HCT116 (cell line): ENCODE data around the gene C17orf114.

Source experiments
- ATAC-seq: fragments of 200-7000 bp; cut with Tn5 transposase; 2 replicates; pipeline ENCODE4 v1.9.1; 2020; ENCODE audit warnings: mild to moderate bottlenecking, moderate library complexity
- BruUV-seq: library from RNA; stranded (reverse); fragments of 400-500 nt; replicated peaks from 2 replicates; lab custom pipeline; 2021; lab: Mats Ljungman, UMichigan
- CTCF ChIA-PET: fragments of 300-600 bp; sonication (Branson Sonifier 250); formaldehyde crosslinking; loops from one replicate; lab custom pipeline; 2021; ENCODE audit warnings: antibody characterized with exemption; lab: Charles Lee
- POLR2A ChIA-PET: fragments of 300-600, 350-600 bp; sonication (Branson Sonifier 250); formaldehyde crosslinking; loops from one replicate; lab custom pipeline; 2021; ENCODE audit warnings: antibody characterized with exemption; lab: Charles Lee
- RAD21 ChIA-PET, 2 experiments: fragments of 300-600 bp; sonication (Branson Sonifier 250); formaldehyde crosslinking; loops; one replicate each; lab custom pipeline; 2023; ENCODE audit warnings: low total read pairs in 2 of 2; ENCODE audit not compliant: uncharacterized antibody in 2 of 2, unreplicated experiment in 2 of 2, low non-redundant PET in 1 of 2; lab: Charles Lee
- DNase-seq: peaks from one replicate; pipeline ENCODE4 v3.0.0-alpha.2; 2010; ENCODE audit warnings: low read depth, low spot score
- H2AFZ ChIP-seq: fragments of 200-600 bp; shearing (Covaris generic), sonication (generic); 2 replicates; pipeline ENCODE4 v1.6.1; 2017; ENCODE audit warnings: low read depth, mixed run types, mixed read lengths, antibody characterized with exemption, low read length; ENCODE audit not compliant: poor library complexity, severe bottlenecking
- H3K27ac ChIP-seq: 2 replicates; pipeline ENCODE4 v1.5.1; 2012; ENCODE audit warnings: low read depth, low read length
- H3K27me3 ChIP-seq: fragments of 200-600 bp; sonication (generic); 2 replicates; pipeline ENCODE4 v1.6.1; 2016; ENCODE audit warnings: mixed run types, low read length, mixed read lengths; ENCODE audit not compliant: insufficient read depth
- H3K36me3 ChIP-seq, 2 experiments: fragments of 200-500 bp in 1 of 2; fragments of 200-600 bp in 1 of 2; sonication (Bioruptor generic) in 1 of 2; sonication (generic) in 1 of 2; 2 replicates each; pipeline versions ENCODE4 v1.5.1 to v1.6.1; 2014 to 2016; ENCODE audit warnings: low read length in 2 of 2, inconsistent platforms in 1 of 2, mixed read lengths in 1 of 2, mixed run types in 1 of 2; ENCODE audit not compliant: insufficient read depth in 2 of 2, control insufficient read depth in 1 of 2
- H3K4me1 ChIP-seq, 2 experiments: fragments of 200-600 bp in 1 of 2; sonication (generic) in 1 of 2; 2 replicates each; pipeline versions ENCODE4 v1.5.1 to v1.6.1; 2012 to 2017; ENCODE audit warnings: low read length in 2 of 2, inconsistent platforms in 1 of 2, mild to moderate bottlenecking in 1 of 2, mixed read lengths in 1 of 2, mixed run types in 1 of 2, moderate library complexity in 1 of 2; ENCODE audit not compliant: insufficient read depth in 2 of 2, control insufficient read depth in 1 of 2
- H3K4me2 ChIP-seq: fragments of 200-600 bp; sonication (generic); 2 replicates; pipeline ENCODE4 v1.6.1; 2017; ENCODE audit warnings: mixed run types, low read length, mixed read lengths
- H3K4me3 ChIP-seq, 2 experiments: fragments of 200-600 bp in 1 of 2; sonication (generic) in 1 of 2; replicated peaks in 1 of 2; 2 replicates each; pipeline ENCODE4 v1.5.1; 2011 to 2016; ENCODE audit warnings: low read length in 2 of 2, control low read depth in 1 of 2, low read depth in 1 of 2, mild to moderate bottlenecking in 1 of 2, mixed read lengths in 1 of 2, mixed run types in 1 of 2
- H3K79me2 ChIP-seq: fragments of 200-600 bp; sonication (generic); 2 replicates; pipeline ENCODE4 v1.6.1; 2017; ENCODE audit warnings: mild to moderate bottlenecking, mixed run types, low read length, moderate library complexity, mixed read lengths; ENCODE audit not compliant: insufficient read depth
- H3K9ac ChIP-seq: fragments of 200-600 bp; sonication (generic); 2 replicates; pipeline ENCODE4 v1.6.1; 2016; ENCODE audit warnings: low read length, mixed read lengths
- H3K9me2 ChIP-seq: fragments of 200-600 bp; sonication (generic), shearing (Covaris generic); 2 replicates; pipeline ENCODE4 v1.6.1; 2017; ENCODE audit warnings: mixed run types, mild to moderate bottlenecking, moderate library complexity; ENCODE audit not compliant: insufficient read depth
- H3K9me3 ChIP-seq, 2 experiments: fragments of 200-500 bp in 1 of 2; fragments of 200-600 bp in 1 of 2; sonication (Bioruptor generic) in 1 of 2; sonication (generic) in 1 of 2; 2 replicates each; pipeline ENCODE4 v1.6.1; 2014 to 2017; ENCODE audit warnings: low read length in 2 of 2, mixed read lengths in 2 of 2, inconsistent platforms in 1 of 2, low read depth in 1 of 2, mild to moderate bottlenecking in 1 of 2, mixed run types in 1 of 2, moderate library complexity in 1 of 2; ENCODE audit not compliant: control insufficient read depth in 1 of 2, insufficient read depth in 1 of 2
- H4K20me1 ChIP-seq: fragments of 200-600 bp; sonication (generic), shearing (Covaris generic); 2 replicates; pipeline ENCODE4 v1.6.1; 2017; ENCODE audit warnings: mixed run types, mild to moderate bottlenecking, moderate library complexity; ENCODE audit not compliant: insufficient read depth
- SIN3A ChIP-seq: IDR thresholded peaks from 2 replicates; pipeline ENCODE4 v1.6.1; 2012; ENCODE audit warnings: low read depth
- SP1 ChIP-seq: IDR thresholded peaks from 2 replicates; pipeline ENCODE4 v1.6.1; 2012; ENCODE audit warnings: low read depth
- SRF ChIP-seq: IDR thresholded peaks from 2 replicates; pipeline ENCODE4 v1.6.1; 2012; ENCODE audit warnings: low read depth
- intact Hi-C: fragments of 100-400 bp; cut with micrococcal nuclease; formaldehyde crosslinking; loops from 2 replicates; pipeline ENCODE4 v1.10.0; 2022
- TF ChIP-seq, protein P1 (sequence below): IDR thresholded peaks from 2 replicates; pipeline ENCODE4 v1.6.1; 2012
- TF ChIP-seq, protein P2 (sequence below): IDR thresholded peaks from 2 replicates; pipeline ENCODE4 v1.6.1; 2012; ENCODE audit warnings: low read depth

Gene C17orf114

DNA sequence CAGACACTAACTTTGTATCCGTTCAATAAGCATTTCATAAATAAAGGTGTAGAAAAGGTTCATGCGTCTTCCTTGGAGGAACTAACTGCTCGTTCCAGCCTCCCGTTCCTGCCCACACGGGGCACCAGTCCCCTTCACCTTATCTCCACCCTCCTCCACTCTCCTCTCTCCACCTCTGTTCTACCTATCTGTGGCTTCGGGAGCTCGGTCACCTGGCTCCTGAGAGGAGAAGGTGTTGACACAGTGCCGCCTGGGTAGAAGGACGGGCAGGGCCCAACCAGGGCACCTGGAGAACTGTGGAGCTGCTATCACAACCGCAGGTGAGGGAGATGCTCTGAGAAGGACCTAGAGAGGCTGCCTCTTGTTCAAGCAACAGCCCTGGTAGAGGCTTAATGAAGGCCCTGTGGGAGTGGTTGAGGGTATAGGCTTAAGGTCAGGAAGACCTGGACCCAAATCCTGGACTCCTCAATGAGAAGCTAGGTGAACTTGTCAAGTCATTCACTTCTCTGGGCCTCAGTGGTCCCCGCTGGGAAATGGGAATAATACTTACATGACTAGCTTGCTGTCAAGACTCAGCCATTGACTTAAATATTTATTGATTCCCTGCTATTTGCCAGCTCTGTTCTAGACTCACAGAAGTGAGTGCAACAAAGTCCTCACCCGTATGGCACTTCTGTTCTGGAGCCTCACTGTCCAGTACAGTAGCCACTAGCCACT lies 21.4 kb upstream of the C17orf114 start:
- no peak overlapping the region for H3K4me3 ChIP-seq
- CTCF ChIA-PET: interaction anchor here (0.8 kb wide), 1 partner anchor 33 kb away, joined by 3 read pairs; no protein-coding TSS in a partner anchor
- no peak overlapping the region for H3K4me2 ChIP-seq
- no peak overlapping the region for H2AFZ ChIP-seq
- DNase-seq (no peak), ATAC-seq (0 out of 2 replicates have a peak, but pooled peaks have one; percentile 20)
- H3K79me2 ChIP-seq: no peaks in the 10 kb centered on the region
- H3K9ac ChIP-seq: no peak overlapping the region
- no peaks in the 10 kb centered on the region for H4K20me1 ChIP-seq
- TF ChIP-seq SRF (no peak), SP1 (no peak), SIN3A (no peak)
- TF ChIP-seq, protein P1, sequence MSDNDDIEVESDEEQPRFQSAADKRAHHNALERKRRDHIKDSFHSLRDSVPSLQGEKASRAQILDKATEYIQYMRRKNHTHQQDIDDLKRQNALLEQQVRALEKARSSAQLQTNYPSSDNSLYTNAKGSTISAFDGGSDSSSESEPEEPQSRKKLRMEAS: no peak
- TF ChIP-seq, protein P2, sequence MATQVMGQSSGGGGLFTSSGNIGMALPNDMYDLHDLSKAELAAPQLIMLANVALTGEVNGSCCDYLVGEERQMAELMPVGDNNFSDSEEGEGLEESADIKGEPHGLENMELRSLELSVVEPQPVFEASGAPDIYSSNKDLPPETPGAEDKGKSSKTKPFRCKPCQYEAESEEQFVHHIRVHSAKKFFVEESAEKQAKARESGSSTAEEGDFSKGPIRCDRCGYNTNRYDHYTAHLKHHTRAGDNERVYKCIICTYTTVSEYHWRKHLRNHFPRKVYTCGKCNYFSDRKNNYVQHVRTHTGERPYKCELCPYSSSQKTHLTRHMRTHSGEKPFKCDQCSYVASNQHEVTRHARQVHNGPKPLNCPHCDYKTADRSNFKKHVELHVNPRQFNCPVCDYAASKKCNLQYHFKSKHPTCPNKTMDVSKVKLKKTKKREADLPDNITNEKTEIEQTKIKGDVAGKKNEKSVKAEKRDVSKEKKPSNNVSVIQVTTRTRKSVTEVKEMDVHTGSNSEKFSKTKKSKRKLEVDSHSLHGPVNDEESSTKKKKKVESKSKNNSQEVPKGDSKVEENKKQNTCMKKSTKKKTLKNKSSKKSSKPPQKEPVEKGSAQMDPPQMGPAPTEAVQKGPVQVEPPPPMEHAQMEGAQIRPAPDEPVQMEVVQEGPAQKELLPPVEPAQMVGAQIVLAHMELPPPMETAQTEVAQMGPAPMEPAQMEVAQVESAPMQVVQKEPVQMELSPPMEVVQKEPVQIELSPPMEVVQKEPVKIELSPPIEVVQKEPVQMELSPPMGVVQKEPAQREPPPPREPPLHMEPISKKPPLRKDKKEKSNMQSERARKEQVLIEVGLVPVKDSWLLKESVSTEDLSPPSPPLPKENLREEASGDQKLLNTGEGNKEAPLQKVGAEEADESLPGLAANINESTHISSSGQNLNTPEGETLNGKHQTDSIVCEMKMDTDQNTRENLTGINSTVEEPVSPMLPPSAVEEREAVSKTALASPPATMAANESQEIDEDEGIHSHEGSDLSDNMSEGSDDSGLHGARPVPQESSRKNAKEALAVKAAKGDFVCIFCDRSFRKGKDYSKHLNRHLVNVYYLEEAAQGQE: no peak
- TF ChIP-seq, all 23 proteins: peak for 0
- no TSS peak for BruUV-seq
- no peaks in the 10 kb centered on the region for H3K9me3 ChIP-seq
- POLR2A ChIA-PET: interaction anchor here (0.6 kb wide), 1 partner anchor 47 kb away, joined by 3 read pairs; no protein-coding TSS in a partner anchor
- H3K27ac ChIP-seq: no peak overlapping the region
- H3K27me3 ChIP-seq: no peaks in the 10 kb centered on the region
- H3K36me3 ChIP-seq: no peaks in the 10 kb centered on the region; a peak in 1 of 4 replicates
- intact Hi-C loops: no loop called here
- H3K9me2 ChIP-seq: no peaks in the 10 kb centered on the region
- RAD21 ChIA-PET: no interaction called here
- H3K4me1 ChIP-seq: no peaks in the 10 kb centered on the region
